ENCODE results near the gene SMPD3.

SMPD3 gene

GRCh38 chr16:68367440-68367839 is 80.9 kb downstream of the SMPD3 start:
- DNase-seq = no peak

GRCh38 chr16:68367030-68367429 is 81.3 kb downstream of the SMPD3 start:
- peak; percentile 47 for DNase-seq

- DNase-seq = peak; percentile 25
Measured at GRCh38 chr16:68366062-68366461, 82.2 kb downstream of the SMPD3 start.

- DNase-seq = peak; percentile 36
Measured at GRCh38 chr16:68365167-68365817, 83.0 kb downstream of the SMPD3 start.

- no peak for DNase-seq
Measured at GRCh38 chr16:68364561-68364998, 83.7 kb downstream of the SMPD3 start.

GRCh38 chr16:68363658-68364521 is 84.4 kb downstream of the SMPD3 start:
- peak; percentile 34 for DNase-seq

GRCh38 chr16:68362947-68363657 is 85.2 kb downstream of the SMPD3 start:
- peak; percentile 26 for DNase-seq

- DNase-seq = no peak
Measured at GRCh38 chr16:68362262-68362913, 85.9 kb downstream of the SMPD3 start.

- DNase-seq = no peak
Measured at GRCh38 chr16:68361485-68361884, 86.8 kb downstream of the SMPD3 start.

- DNase-seq = no peak
Measured at GRCh38 chr16:68360956-68361355, 87.4 kb downstream of the SMPD3 start.

- no peak for DNase-seq
Measured at GRCh38 chr16:68360547-68360946, 87.8 kb downstream of the SMPD3 start.

- DNase-seq = no peak
Measured at GRCh38 chr16:68359398-68360191, 88.7 kb downstream of the SMPD3 start.

GRCh38 chr16:68358951-68359350 is 89.4 kb downstream of the SMPD3 start:
- no peak for DNase-seq

GRCh38 chr16:68357923-68358322 is 90.4 kb downstream of the SMPD3 start:
- no peak for DNase-seq

GRCh38 chr16:68357521-68357922 is 90.8 kb downstream of the SMPD3 start:
- DNase-seq = no peak

- DNase-seq = no peak
Measured at GRCh38 chr16:68356919-68357286, 91.4 kb downstream of the SMPD3 start.

- DNase-seq = no peak
Measured at GRCh38 chr16:68356249-68356918, 91.9 kb downstream of the SMPD3 start.

- DNase-seq = no peak
Measured at GRCh38 chr16:68355447-68356248, 92.7 kb downstream of the SMPD3 start.

- DNase-seq = no peak
Measured at GRCh38 chr16:68354816-68355215, 93.5 kb downstream of the SMPD3 start.

- DNase-seq = no peak
Measured at GRCh38 chr16:68353366-68353765, 94.9 kb downstream of the SMPD3 start.

- no peak for DNase-seq
Measured at GRCh38 chr16:68351991-68352431, 96.3 kb downstream of the SMPD3 start.

Data from left hindlimb (tissue), 1 donor.